ENCODE data around the gene CYFIP1.

DNA sequence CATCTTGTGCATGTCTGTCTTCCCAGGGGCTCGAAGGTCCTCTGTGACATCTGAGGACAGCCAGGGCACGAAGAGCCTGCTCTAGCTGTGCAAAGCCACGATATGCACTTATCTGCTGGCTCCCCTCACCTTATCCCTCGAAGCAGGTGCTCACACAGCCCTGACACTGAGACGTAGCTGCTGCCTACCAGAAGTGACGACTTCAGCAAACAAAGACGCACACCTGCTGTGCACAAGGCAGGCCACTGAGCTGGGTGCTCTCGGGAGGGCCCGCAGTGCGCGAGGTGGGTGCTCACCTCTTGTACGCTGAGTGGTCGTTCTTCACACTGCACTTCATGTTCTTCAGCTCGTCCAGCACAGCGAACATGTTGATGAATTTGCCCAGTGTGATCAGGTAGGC is 37.3 kb downstream of the CYFIP1 start:
- TF ChIP-seq POLR2AphosphoS5 (IDR thresholded peaks at IDR 0.05) (no peak), EP300 (conservative IDR thresholded peaks at IDR 0.05; ENCODE audit: poor library complexity, severe bottlenecking) (no peak), RAD21 (conservative IDR thresholded peaks at IDR 0.05) (no peak), EZH2 (IDR thresholded peaks at IDR 0.05; ENCODE audit: borderline replicate concordance, insufficient read depth, low read length, poor library complexity, severe bottlenecking) (no peak), MXI1 (conservative IDR thresholded peaks at IDR 0.05; ENCODE audit: poor library complexity, severe bottlenecking) (no peak)
- TF ChIP-seq, protein P1, sequence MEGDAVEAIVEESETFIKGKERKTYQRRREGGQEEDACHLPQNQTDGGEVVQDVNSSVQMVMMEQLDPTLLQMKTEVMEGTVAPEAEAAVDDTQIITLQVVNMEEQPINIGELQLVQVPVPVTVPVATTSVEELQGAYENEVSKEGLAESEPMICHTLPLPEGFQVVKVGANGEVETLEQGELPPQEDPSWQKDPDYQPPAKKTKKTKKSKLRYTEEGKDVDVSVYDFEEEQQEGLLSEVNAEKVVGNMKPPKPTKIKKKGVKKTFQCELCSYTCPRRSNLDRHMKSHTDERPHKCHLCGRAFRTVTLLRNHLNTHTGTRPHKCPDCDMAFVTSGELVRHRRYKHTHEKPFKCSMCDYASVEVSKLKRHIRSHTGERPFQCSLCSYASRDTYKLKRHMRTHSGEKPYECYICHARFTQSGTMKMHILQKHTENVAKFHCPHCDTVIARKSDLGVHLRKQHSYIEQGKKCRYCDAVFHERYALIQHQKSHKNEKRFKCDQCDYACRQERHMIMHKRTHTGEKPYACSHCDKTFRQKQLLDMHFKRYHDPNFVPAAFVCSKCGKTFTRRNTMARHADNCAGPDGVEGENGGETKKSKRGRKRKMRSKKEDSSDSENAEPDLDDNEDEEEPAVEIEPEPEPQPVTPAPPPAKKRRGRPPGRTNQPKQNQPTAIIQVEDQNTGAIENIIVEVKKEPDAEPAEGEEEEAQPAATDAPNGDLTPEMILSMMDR (IDR thresholded peaks at IDR 0.05; ENCODE audit: poor library complexity, severe bottlenecking), result no peak
- TF ChIP-seq, protein P2, sequence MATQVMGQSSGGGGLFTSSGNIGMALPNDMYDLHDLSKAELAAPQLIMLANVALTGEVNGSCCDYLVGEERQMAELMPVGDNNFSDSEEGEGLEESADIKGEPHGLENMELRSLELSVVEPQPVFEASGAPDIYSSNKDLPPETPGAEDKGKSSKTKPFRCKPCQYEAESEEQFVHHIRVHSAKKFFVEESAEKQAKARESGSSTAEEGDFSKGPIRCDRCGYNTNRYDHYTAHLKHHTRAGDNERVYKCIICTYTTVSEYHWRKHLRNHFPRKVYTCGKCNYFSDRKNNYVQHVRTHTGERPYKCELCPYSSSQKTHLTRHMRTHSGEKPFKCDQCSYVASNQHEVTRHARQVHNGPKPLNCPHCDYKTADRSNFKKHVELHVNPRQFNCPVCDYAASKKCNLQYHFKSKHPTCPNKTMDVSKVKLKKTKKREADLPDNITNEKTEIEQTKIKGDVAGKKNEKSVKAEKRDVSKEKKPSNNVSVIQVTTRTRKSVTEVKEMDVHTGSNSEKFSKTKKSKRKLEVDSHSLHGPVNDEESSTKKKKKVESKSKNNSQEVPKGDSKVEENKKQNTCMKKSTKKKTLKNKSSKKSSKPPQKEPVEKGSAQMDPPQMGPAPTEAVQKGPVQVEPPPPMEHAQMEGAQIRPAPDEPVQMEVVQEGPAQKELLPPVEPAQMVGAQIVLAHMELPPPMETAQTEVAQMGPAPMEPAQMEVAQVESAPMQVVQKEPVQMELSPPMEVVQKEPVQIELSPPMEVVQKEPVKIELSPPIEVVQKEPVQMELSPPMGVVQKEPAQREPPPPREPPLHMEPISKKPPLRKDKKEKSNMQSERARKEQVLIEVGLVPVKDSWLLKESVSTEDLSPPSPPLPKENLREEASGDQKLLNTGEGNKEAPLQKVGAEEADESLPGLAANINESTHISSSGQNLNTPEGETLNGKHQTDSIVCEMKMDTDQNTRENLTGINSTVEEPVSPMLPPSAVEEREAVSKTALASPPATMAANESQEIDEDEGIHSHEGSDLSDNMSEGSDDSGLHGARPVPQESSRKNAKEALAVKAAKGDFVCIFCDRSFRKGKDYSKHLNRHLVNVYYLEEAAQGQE (IDR thresholded peaks at IDR 0.05; ENCODE audit: borderline replicate concordance), result no peak

Data from neural cell (in vitro differentiated cells).